Amniotic stem cell (primary cell): ENCODE results near the gene CPSF4.
A peak's percentile ranks its signal among the peaks of the same experiment; 100 is the strongest.

Experiments
- DNase-seq: peaks from one replicate; lab custom pipeline; 2025; lab: John Stamatoyannopoulos, UW

CPSF4 gene

GRCh38 chr7:99438573-99439480 lies at the start of gene CPSF4, which contains the start of gene PTCD1:
CPSF4 (plus strand) TSS chr7:99438943; CDS start chr7:99439083, 140 bp downstream.
PTCD1 (minus strand) TSS chr7:99438798; CDS start chr7:99435242, 3,556 bp downstream.
- DNase-seq: peak; percentile 94

- DNase-seq: no peak
Observed at GRCh38 chr7:99389772-99390171, 49.0 kb upstream of the CPSF4 start.

GRCh38 chr7:99390941-99391602 lies 47.7 kb upstream of the CPSF4 start:
- no peak for DNase-seq

- DNase-seq: no peak
Observed at GRCh38 chr7:99392046-99392445, 46.7 kb upstream of the CPSF4 start.

GRCh38 chr7:99392659-99393354 lies 45.9 kb upstream of the CPSF4 start:
- DNase-seq: no peak

- DNase-seq: no peak
Observed at GRCh38 chr7:99393355-99394187, 45.2 kb upstream of the CPSF4 start.

- DNase-seq: no peak
Observed at GRCh38 chr7:99394188-99394502, 44.6 kb upstream of the CPSF4 start.

GRCh38 chr7:99395616-99396327 lies 43.0 kb upstream of the CPSF4 start:
- DNase-seq: no peak

- DNase-seq: no peak
Observed at GRCh38 chr7:99396418-99397296, 42.1 kb upstream of the CPSF4 start.

- DNase-seq: no peak
Observed at GRCh38 chr7:99397297-99397983, 41.3 kb upstream of the CPSF4 start.

GRCh38 chr7:99398891-99399445 lies 39.8 kb upstream of the CPSF4 start:
- no peak for DNase-seq

- no peak for DNase-seq
Observed at GRCh38 chr7:99399597-99399996, 39.1 kb upstream of the CPSF4 start.

- DNase-seq: no peak
Observed at GRCh38 chr7:99402854-99403253, 35.9 kb upstream of the CPSF4 start.

- DNase-seq: no peak
Observed at GRCh38 chr7:99403764-99404163, 35.0 kb upstream of the CPSF4 start.

GRCh38 chr7:99404235-99404976 lies 34.3 kb upstream of the CPSF4 start:
- no peak for DNase-seq

- DNase-seq: no peak
Observed at GRCh38 chr7:99404977-99405320, 33.8 kb upstream of the CPSF4 start.

GRCh38 chr7:99406557-99406956 lies 32.2 kb upstream of the CPSF4 start:
- no peak for DNase-seq

- peak; percentile 68 for DNase-seq
Observed at GRCh38 chr7:99407872-99408378, 30.8 kb upstream of the CPSF4 start.
